DMS153 treated with DMSO at 0.1 percent for 48 hours (cell line): ENCODE measurements around the gene NDUFB2.
"Not testable (repeated sequence)": the region's sequence is repeated elsewhere in the genome, so short reads cannot be mapped to it uniquely, and the experiment has no call there.

Source experiments
- DNase-seq: peaks from one replicate; lab custom pipeline; 2025; ENCODE audit not compliant: unreplicated experiment; lab: John Stamatoyannopoulos, UW

The NDUFB2 gene

GRCh38 chr7:140734096-140734495 lies 37.6 kb downstream of the NDUFB2 start:
- no peak for DNase-seq

GRCh38 chr7:140734729-140735128 lies 38.2 kb downstream of the NDUFB2 start:
- no peak for DNase-seq

GRCh38 chr7:140738280-140738679 lies 41.8 kb downstream of the NDUFB2 start:
- DNase-seq = no peak

- DNase-seq = not testable (repeated sequence)
Observed at GRCh38 chr7:140743255-140743654, 46.7 kb downstream of the NDUFB2 start.

GRCh38 chr7:140744005-140744404 lies 47.5 kb downstream of the NDUFB2 start:
- DNase-seq = no peak

GRCh38 chr7:140745266-140746058 lies 49.0 kb downstream of the NDUFB2 start:
- DNase-seq = no peak

- no peak for DNase-seq
Observed at GRCh38 chr7:140746751-140747150, 50.2 kb downstream of the NDUFB2 start.

- no peak for DNase-seq
Observed at GRCh38 chr7:140752533-140752932, 56.0 kb downstream of the NDUFB2 start.

- no peak for DNase-seq
Observed at GRCh38 chr7:140754506-140754905, 58.0 kb downstream of the NDUFB2 start.
